Epithelial cell of prostate (primary cell): ENCODE measurements around the gene MYCBP.

ENCODE experiments used
- DNase-seq: peaks from one replicate; pipeline ENCODE4 v3.0.0-alpha.2; 2011; ENCODE audit warnings: low read depth, low spot score
- H3K27ac ChIP-seq: fragments of 450-650 bp; 2 replicates; pipeline ENCODE4 v1.5.1; 2017; ENCODE audit warnings: mild to moderate bottlenecking

The MYCBP gene

DNA sequence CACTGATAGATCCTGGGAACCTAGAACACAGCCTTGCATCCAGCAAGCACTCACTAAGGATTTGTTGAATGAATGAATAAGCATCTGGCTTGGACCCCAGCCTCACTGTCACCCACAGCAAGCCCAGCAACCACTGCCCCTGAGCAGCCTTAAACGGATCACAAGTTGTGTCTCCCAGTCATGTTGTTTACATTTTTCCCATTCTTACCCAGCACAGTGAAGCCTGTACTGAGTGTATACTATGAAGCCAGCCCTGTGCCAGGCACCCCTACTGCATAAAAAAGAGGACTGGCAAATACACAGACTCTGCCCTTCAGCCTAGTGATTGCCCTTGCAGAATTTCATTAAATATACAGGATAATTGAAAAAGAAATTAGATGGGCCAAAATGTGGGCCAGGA, 43.8 kb downstream of the MYCBP start:
- H3K27ac ChIP-seq: no peak overlapping the region
- DNase-seq: no peak

GRCh38 chr1:38827318-38827717, 45.8 kb downstream of the MYCBP start:
- no peak for DNase-seq
- no peak overlapping the region for H3K27ac ChIP-seq

DNA sequence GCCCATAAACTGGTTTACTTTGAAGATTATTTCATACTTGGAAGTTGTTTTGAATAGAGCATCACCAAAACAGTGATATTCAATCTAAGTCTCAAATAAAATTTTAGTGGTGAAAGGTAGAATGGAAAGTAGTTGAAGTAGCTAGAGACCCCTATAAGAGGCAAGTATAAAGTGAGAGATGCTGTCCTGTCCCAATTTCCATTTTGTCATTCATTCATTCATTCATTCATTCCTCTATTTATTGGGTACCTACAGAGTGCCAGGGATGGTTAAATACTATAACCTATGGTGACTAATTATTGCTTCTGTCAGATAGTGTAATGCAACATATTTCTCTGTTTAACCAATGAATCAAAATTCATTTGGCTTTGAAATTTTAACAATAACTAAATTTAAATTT, 46.3 kb downstream of the MYCBP start:
- H3K27ac ChIP-seq: no peak overlapping the region
- no peak for DNase-seq

DNA sequence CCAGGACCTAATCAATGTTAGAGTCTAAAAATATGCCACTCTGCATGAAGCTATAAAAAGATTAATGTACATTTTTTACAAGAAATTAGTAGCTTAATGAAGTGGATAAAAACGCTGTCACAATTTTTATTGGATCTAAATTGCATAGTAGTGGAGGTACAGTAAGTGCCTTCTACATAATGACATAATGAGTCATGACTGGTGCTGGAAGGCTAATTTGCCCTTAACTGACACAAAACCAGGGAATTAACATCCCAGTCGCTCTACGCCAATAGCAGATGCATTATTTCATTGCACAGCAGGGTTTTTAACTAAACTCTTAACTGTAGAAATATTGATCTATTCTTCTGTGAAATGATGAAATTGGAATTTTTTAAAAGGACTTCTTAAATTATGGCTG, 46.9 kb downstream of the MYCBP start:
- no peak overlapping the region for H3K27ac ChIP-seq
- DNase-seq: no peak

DNA sequence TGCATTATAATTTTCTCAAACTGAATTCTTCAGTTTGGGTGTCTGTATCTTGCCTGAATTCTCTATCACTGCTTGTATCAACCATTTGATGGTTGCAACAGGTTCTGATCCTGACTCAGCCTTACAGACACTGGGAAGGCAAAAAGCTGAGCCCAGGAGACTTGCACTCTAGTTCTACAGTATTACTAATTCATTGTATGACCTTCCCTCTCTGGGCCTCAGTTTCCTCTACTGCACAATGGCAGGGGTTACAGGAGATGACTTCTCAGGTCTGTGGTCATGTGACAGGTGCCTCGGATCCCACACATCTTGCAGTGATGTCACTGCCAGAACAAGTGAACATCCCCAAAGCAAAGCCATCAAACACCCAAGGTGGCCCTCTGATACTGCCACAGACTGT, 52.3 kb downstream of the MYCBP start:
- H3K27ac ChIP-seq: no peak overlapping the region
- no peak for DNase-seq

- DNase-seq: no peak
- H3K27ac ChIP-seq: no peak overlapping the region
These were observed 53.6 kb downstream of the MYCBP start for GRCh38 chr1:38819516-38819915.

GRCh38 chr1:38819040-38819439, 54.1 kb downstream of the MYCBP start:
- DNase-seq: no peak
- no peak overlapping the region for H3K27ac ChIP-seq

DNA sequence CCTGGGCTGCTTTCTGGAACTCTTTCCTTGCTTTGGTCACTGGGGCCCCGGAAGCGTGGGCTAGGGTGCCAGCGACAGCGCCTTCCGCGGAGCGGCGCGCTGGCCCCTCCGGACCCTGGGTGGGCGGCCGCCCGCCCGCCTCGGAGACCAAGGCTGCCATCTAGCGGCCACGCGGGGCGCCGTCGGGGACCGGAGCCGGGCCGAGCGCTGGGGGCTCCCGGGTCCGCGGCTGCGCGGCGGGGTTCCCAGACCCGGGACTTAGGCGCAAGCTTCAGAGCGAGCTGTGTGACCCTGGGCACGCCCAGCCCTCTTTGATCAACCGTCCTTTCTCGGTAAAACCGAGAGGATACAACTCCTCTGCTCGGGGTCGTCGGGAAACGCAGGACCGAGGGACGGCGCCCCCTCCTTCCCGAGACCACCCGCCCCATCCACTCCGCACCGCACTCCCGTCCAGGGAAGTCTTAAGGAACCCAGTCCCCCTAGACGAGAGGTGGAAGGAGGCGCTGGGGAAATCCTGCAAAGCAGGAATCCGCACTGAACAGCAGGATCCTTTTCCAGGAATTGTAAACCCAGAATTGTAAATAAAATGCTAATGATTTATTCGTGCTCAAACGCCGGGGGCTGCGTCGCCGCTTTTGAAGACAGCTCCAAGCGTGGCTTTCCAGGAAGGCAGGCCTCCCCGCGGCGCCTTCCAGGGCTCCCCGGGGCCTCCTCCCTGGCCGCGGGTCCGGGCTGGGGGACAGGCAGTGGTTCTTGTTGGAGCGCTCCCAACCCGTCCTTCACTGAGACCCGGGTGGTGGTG, 54.8 kb downstream of the MYCBP start:
- DNase-seq: no peak
- H3K27ac ChIP-seq: no peak overlapping the region

DNA sequence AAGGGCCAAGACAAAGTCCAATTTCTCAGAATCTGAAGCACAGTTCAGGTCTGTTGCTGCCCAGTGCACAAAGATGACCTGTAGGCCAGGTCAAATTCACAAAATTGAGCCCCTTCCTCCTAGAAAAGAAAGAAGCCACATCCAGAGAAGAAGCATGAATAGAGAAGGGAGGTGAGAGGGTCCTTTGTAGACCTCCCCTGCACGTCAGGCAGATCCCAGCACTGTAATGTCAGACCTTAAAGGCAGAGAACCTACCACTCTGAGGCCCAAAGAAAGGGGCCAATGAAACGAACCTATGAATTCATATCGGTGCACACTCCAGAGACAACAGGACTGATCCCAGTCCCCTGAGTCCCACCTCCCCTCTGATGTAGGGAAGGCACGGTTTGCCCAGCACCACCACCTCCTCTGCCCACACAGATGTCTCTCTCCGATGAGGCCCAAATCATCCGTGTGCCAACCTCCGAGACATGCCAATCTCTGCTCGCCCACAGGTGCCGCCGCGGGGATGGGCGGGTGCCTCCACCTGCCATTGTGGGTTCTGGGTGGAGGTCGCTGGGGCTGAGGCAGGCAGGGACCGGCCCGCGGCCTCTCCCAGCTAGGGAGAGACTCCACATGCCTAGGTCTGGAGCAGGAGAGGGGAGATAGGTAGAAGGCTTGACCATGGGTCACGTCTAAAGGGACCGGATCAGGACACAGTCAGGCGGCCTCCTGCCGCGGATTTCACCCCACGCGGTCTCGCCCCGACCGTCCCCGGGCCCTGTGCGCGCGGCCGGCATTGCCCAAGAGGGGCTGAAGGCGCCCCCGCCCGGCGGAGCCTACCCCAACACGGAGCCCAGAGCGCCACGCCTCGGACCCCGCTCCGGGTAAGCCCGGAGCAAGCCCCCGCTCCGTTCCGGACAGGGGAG, 55.6 kb downstream of the MYCBP start:
- no peak overlapping the region for H3K27ac ChIP-seq
- no peak for DNase-seq

GRCh38 chr1:38815903-38816627, 57.1 kb downstream of the MYCBP start:
- H3K27ac ChIP-seq: no peak overlapping the region
- no peak for DNase-seq

DNA sequence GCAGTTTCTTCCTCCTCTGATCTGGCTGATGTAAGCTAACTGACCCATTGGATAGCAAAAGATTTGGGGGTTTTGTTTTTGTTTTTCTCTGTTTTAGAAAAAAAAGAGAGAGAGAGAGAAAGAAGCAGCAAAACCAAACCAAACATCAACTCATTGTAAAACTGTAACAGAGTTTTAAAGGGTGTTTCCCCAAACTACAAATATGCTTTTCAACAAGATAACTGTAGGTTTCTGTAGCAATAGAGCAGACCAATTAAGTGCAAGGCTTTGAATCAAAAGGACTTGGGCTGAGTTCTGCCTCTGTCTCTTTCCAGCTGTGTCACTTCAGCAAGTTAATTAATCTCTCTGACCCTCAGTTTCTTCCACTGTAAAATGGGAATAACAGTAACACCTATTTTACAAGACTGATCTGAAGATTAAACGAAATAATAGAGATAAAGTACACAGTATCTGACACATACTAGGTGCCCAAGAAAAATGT, 58.1 kb downstream of the MYCBP start:
- H3K27ac ChIP-seq: no peak overlapping the region
- DNase-seq: no peak

DNA sequence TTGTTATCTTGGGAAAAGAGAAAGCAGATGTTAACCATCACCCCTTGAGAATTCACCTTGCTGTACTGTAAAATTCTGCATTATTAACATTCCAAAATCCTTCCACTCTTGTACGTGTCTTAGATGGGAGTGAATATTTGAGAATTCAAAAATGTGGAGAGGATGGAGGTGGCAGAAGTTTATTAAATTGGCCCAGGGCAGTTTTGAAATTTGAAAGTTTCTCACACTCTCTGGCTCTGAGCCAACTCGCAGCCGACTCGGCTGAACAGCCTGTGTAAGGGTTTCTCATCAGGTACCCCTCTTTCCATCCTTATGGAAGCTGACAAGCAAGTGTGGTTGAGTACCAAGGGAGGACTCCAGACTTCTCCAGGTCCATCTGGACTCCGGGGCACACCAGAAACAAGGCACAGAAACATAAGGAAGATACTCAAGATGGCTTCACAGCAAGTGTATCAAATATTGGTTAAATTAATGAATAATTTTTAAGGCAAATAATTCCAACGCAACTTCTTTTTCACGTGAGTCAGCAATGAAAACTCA, 58.6 kb downstream of the MYCBP start:
- no peak for DNase-seq
- H3K27ac ChIP-seq: no peak overlapping the region

DNA sequence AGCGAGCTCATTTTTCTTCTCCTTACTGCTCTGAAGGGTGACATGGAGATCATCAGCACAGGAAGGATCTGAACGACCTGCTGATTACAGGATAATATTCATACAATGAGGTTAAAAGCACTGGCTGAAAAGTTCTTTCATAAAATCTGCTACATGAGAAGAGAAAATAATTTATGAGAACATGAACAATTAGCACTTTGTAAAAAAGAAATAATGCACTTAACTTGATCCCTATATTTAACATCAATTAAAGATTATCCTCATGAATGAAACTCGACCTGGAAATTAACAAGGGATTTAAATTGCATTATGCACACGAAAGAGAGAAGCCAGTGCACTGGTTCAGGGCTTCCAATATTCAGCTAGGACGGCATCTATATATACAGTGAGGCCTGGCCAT, 60.2 kb downstream of the MYCBP start:
- H3K27ac ChIP-seq: no peak overlapping the region
- no peak for DNase-seq
